H1 (cell line): ENCODE results near the gene CSHL1. TPM values are rescaled to one million over a fixed set of nuclear protein-coding genes. Genes with fewer than 3 reads are reported as not detected.

Source experiments
- CTCF ChIA-PET: fragments of 300-600 bp; sonication (Branson Sonifier 250); formaldehyde crosslinking; loops from one replicate; lab custom pipeline; 2021; ENCODE audit not compliant: partially characterized antibody; lab: Charles Lee
- POLR2A ChIA-PET: fragments of 300-600 bp; sonication (Branson Sonifier 250); formaldehyde crosslinking; loops from one replicate; lab custom pipeline; 2021; ENCODE audit warnings: inconsistent platforms; ENCODE audit not compliant: partially characterized antibody; lab: Charles Lee
- DNase-seq, 2 experiments: peaks; one replicate each; pipeline versions ENCODE4 v3.0.0 to v3.0.0-alpha.2; 2010 to 2022; ENCODE audit warnings: low spot score in 2 of 2, low read depth in 1 of 2, mixed read lengths in 1 of 2
- FAIRE-seq: peaks from 2 replicates; lab custom pipeline; 2011; peaks lifted over from hg19 to GRCh38; lab: Jason Lieb, UNC
- H2AFZ ChIP-seq: 2 replicates; pipeline ENCODE4 v1.8.1; 2012; ENCODE audit warnings: low read length, inconsistent platforms
- H2AK5ac ChIP-seq: 2 replicates; pipeline ENCODE4 v1.6.1; 2013; ENCODE audit warnings: low read depth, low read length
- H2BK120ac ChIP-seq: replicated peaks from 2 replicates; pipeline ENCODE3; 2013; ENCODE audit warnings: low read depth, low read length, inconsistent platforms
- H2BK12ac ChIP-seq: 2 replicates; pipeline ENCODE4 v1.6.1; 2013; ENCODE audit warnings: low read depth, low read length
- H2BK15ac ChIP-seq: 2 replicates; pipeline ENCODE4 v1.6.1; 2013; ENCODE audit warnings: low read length
- H2BK20ac ChIP-seq: 2 replicates; pipeline ENCODE4 v1.6.1; 2013; ENCODE audit warnings: low read length
- H2BK5ac ChIP-seq: 2 replicates; pipeline ENCODE4 v1.6.1; 2013; ENCODE audit warnings: low read depth, low read length
- H3K14ac ChIP-seq: 2 replicates; pipeline ENCODE4 v1.6.1; 2013; ENCODE audit warnings: inconsistent platforms; ENCODE audit not compliant: insufficient read length
- H3K18ac ChIP-seq: 2 replicates; pipeline ENCODE4 v1.6.1; 2013; ENCODE audit warnings: low read length; ENCODE audit errors: extremely low read depth
- H3K23ac ChIP-seq: 2 replicates; pipeline ENCODE4 v1.6.1; 2013; ENCODE audit warnings: inconsistent platforms; ENCODE audit not compliant: insufficient read length
- H3K23me2 ChIP-seq: 2 replicates; pipeline ENCODE4 v1.6.1; 2013; ENCODE audit warnings: low read depth, low read length
- H3K27ac ChIP-seq: 2 replicates; pipeline ENCODE4 v1.6.1; 2011; ENCODE audit warnings: low read depth, low read length, inconsistent platforms
- H3K27me3 ChIP-seq, 4 experiments: replicated peaks in 1 of 4; 1 replicate in 1 of 4; 2 replicates in 3 of 4; pipeline versions ENCODE4 v1.6.1 to v1.8.1; 2011 to 2013; ENCODE audit warnings: low read length in 3 of 4, mild to moderate bottlenecking in 3 of 4, inconsistent platforms in 2 of 4, mixed read lengths in 2 of 4, moderate library complexity in 1 of 4; ENCODE audit not compliant: control insufficient read depth in 3 of 4, insufficient read depth in 3 of 4; ENCODE audit errors: extremely low read depth in 1 of 4
- H3K36me3 ChIP-seq, 4 experiments: 2 replicates each; pipeline versions ENCODE4 v1.6.1 to v1.8.1; 2011 to 2013; ENCODE audit warnings: mild to moderate bottlenecking in 4 of 4, low read length in 3 of 4, moderate library complexity in 2 of 4, control low read depth in 1 of 4, inconsistent platforms in 1 of 4; ENCODE audit not compliant: insufficient read depth in 4 of 4, control insufficient read depth in 2 of 4
- H3K4ac ChIP-seq: replicated peaks from 2 replicates; pipeline ENCODE3; 2013; ENCODE audit warnings: low read length, low read depth, mixed read lengths, inconsistent platforms; ENCODE audit not compliant: insufficient read length
- H3K4me1 ChIP-seq, 4 experiments: replicated peaks in 1 of 4; 1 replicate in 1 of 4; 2 replicates in 3 of 4; pipeline versions ENCODE4 v1.6.1 to v1.8.1; 2011 to 2013; ENCODE audit warnings: low read length in 3 of 4, inconsistent platforms in 2 of 4, mixed read lengths in 1 of 4; ENCODE audit not compliant: insufficient read depth in 4 of 4, control insufficient read depth in 3 of 4
- H3K4me2 ChIP-seq, 2 experiments: 2 replicates each; pipeline versions ENCODE4 v1.6.1 to v1.8.1; 2011 to 2013; ENCODE audit warnings: low read depth in 2 of 2, low read length in 2 of 2, control low read depth in 1 of 2, inconsistent platforms in 1 of 2, mild to moderate bottlenecking in 1 of 2; ENCODE audit not compliant: insufficient read depth in 1 of 2
- H3K4me3 ChIP-seq, 4 experiments: fragments of 200-600, 300-600 bp in 1 of 4; sonication (generic), shearing (Covaris generic), sonication (Bioruptor Twin) in 1 of 4; 2 replicates each; pipeline versions ENCODE4 v1.5.1 to v1.8.1; 2011 to 2016; ENCODE audit warnings: low read length in 4 of 4, low read depth in 3 of 4, control low read depth in 2 of 4, inconsistent platforms in 2 of 4, mild to moderate bottlenecking in 2 of 4, mixed read lengths in 1 of 4, moderate library complexity in 1 of 4; ENCODE audit not compliant: insufficient read depth in 2 of 4; ENCODE audit errors: extremely low read depth in 1 of 4
- H3K56ac ChIP-seq: replicated peaks from 2 replicates; pipeline ENCODE3; 2013; ENCODE audit warnings: low read depth, mild to moderate bottlenecking, mixed read lengths, low read length, inconsistent platforms; ENCODE audit not compliant: insufficient read length
- H3K79me1 ChIP-seq: 2 replicates; pipeline ENCODE4 v1.6.1; 2013; ENCODE audit warnings: low read depth, low read length, control low read depth
- H3K79me2 ChIP-seq, 2 experiments: 2 replicates each; pipeline versions ENCODE4 v1.6.1 to v1.8.1; 2012 to 2013; ENCODE audit warnings: low read length in 2 of 2, mild to moderate bottlenecking in 2 of 2, inconsistent platforms in 1 of 2; ENCODE audit not compliant: insufficient read depth in 2 of 2, control insufficient read depth in 1 of 2
- H3K9ac ChIP-seq, 4 experiments: replicated peaks in 1 of 4; 1 replicate in 1 of 4; 2 replicates in 3 of 4; pipeline versions ENCODE4 v1.6.1 to v1.8.1; 2011 to 2013; ENCODE audit warnings: low read depth in 3 of 4, low read length in 3 of 4, control low read depth in 2 of 4, mild to moderate bottlenecking in 2 of 4, moderate library complexity in 2 of 4, inconsistent platforms in 1 of 4; ENCODE audit errors: extremely low read depth in 1 of 4
- H3K9me3 ChIP-seq, 2 experiments: 2 replicates each; pipeline versions ENCODE4 v1.6.1 to v1.8.1; 2012 to 2013; ENCODE audit warnings: mild to moderate bottlenecking in 2 of 2, moderate library complexity in 2 of 2, control low read depth in 1 of 2, inconsistent platforms in 1 of 2, low read depth in 1 of 2, low read length in 1 of 2, mixed read lengths in 1 of 2; ENCODE audit not compliant: insufficient read depth in 2 of 2
- H4K20me1 ChIP-seq, 2 experiments: replicated peaks in 1 of 2; 2 replicates each; pipeline versions ENCODE3 to v1.8.1; 2011 to 2013; ENCODE audit warnings: inconsistent platforms in 2 of 2, low read length in 2 of 2, mild to moderate bottlenecking in 1 of 2; ENCODE audit not compliant: insufficient read depth in 2 of 2, control insufficient read depth in 1 of 2
- H4K5ac ChIP-seq: 2 replicates; pipeline ENCODE4 v1.6.1; 2013; ENCODE audit warnings: low read length, low read depth, mixed read lengths, inconsistent platforms; ENCODE audit not compliant: insufficient read length
- H4K8ac ChIP-seq: 2 replicates; pipeline ENCODE4 v1.8.0; 2013; ENCODE audit warnings: mild to moderate bottlenecking, moderate library complexity, low read length, inconsistent platforms; ENCODE audit not compliant: insufficient read depth; ENCODE audit errors: extremely low read depth
- H4K91ac ChIP-seq: replicated peaks from 2 replicates; pipeline ENCODE3; 2013; ENCODE audit warnings: low read length, mixed read lengths, inconsistent platforms; ENCODE audit not compliant: insufficient read length
- BACH1 ChIP-seq: IDR thresholded peaks from 2 replicates; pipeline ENCODE4 v1.6.1; 2012; ENCODE audit warnings: low read length, improper control_type of control experiment
- GTF2F1 ChIP-seq: IDR thresholded peaks from 2 replicates; pipeline ENCODE4 v1.6.1; 2012; ENCODE audit warnings: low read depth, low read length, improper control_type of control experiment, borderline replicate concordance
- JUN ChIP-seq: IDR thresholded peaks from 2 replicates; pipeline ENCODE4 v1.6.1; 2011; ENCODE audit warnings: low read depth, mild to moderate bottlenecking, improper control_type of control experiment, low read length
- PHF8 ChIP-seq: fragments of 200-600 bp; sonication (generic); conservative IDR thresholded peaks from 2 replicates; pipeline ENCODE4 v1.7.1; 2012; ENCODE audit warnings: low read depth, mild to moderate bottlenecking, inconsistent platforms, low read length, moderate library complexity
- POU5F1 ChIP-seq: IDR thresholded peaks from 2 replicates; pipeline ENCODE4 v1.6.1; 2011; ENCODE audit warnings: low read depth, mild to moderate bottlenecking, low read length, moderate library complexity
- RXRA ChIP-seq: IDR thresholded peaks from 2 replicates; pipeline ENCODE4 v1.6.1; 2011; ENCODE audit warnings: low read depth, mild to moderate bottlenecking, low read length, moderate library complexity; ENCODE audit not compliant: insufficient read depth
- SP4 ChIP-seq: IDR thresholded peaks from 2 replicates; pipeline ENCODE4 v1.6.1; 2012; ENCODE audit warnings: low read length, inconsistent platforms
- SUZ12 ChIP-seq: fragments of 200-600 bp; sonication (generic); IDR thresholded peaks from 2 replicates; pipeline ENCODE4 v1.6.1; 2012; ENCODE audit warnings: mild to moderate bottlenecking, inconsistent platforms, low read length, moderate library complexity, mixed read lengths
- TAF1 ChIP-seq: IDR thresholded peaks from 2 replicates; pipeline ENCODE4 v1.6.1; 2011; ENCODE audit warnings: mild to moderate bottlenecking, low read depth, low read length
- TEAD4 ChIP-seq: IDR thresholded peaks from 2 replicates; pipeline ENCODE4 v1.6.1; 2012; ENCODE audit warnings: low read depth, low read length, inconsistent platforms, mixed read lengths
- ZNF274 ChIP-seq: IDR thresholded peaks from 2 replicates; pipeline ENCODE4 v1.7.0; 2012; ENCODE audit warnings: low read length, borderline replicate concordance; ENCODE audit errors: extremely low read depth
- WGBS, 2 experiments: shearing (Covaris generic) in 1 of 2; methylation state at CpG; one replicate each; pipeline versions ENCODE4 v1.1.6 to v1.1.7; 2013 to 2015; ENCODE audit warnings: low lambda C conversion rate in 2 of 2, mixed read lengths in 2 of 2, inconsistent platforms in 1 of 2, low coverage in 1 of 2, missing lambda C conversion rate in 1 of 2; ENCODE audit not compliant: insufficient replicate concordance in 2 of 2, insufficient coverage in 1 of 2, insufficient read length in 1 of 2; ENCODE audit errors: extremely low coverage in 1 of 2, missing lambda C conversion rate in 1 of 2; 5-methylcytosine and 5-hydroxymethylcytosine counted together
- polyA plus RNA-seq, 7 experiments: library from polyadenylated mRNA; depleted of rRNA in 3 of 7; stranded (reverse) in 5 of 7; unstranded in 2 of 7; fragments of >200 nt in 5 of 7; fragments of 200-250 nt in 2 of 7; gene quantifications; 1 replicate in 5 of 7; 2 replicates in 1 of 7; 4 replicates in 1 of 7; pipeline versions ENCODE4 v1.2.1 to v1.2.3, GENCODE V29; 2011 to 2013; ENCODE audit warnings: missing spikeins in 2 of 7, mixed read lengths in 2 of 7
- total RNA-seq: library from RNA; stranded (reverse); fragmentation: NEBNext Ultra II Directional; extraction: Animal tissue kit (Norgen Biotek cat#: 25700); gene quantifications from 2 replicates; pipeline ENCODE4 v1.2.1, GENCODE V29; 2021

CSHL1 gene
- total and polyA plus RNA-seq, 2 of the 8 experiments (the other 6 are each of a cell fraction or from before 2014, with no cell fraction given) = not detected

- Histone ChIP-seq H2AK5ac (no peak overlapping the region), H2BK12ac (no peak overlapping the region), H3K4me2 (no peak overlapping the region), H4K20me1 (no peaks in the 10 kb centered on the region), H3K27me3 (no peaks in the 10 kb centered on the region), H2BK15ac (no peak overlapping the region), H3K4me3 (no peak overlapping the region), H3K14ac (no peak overlapping the region), H3K9me3 (no peaks in the 10 kb centered on the region), H2BK120ac (no peak overlapping the region), H3K4ac (no peak overlapping the region), H4K91ac (no peak overlapping the region), H3K18ac (no peak overlapping the region), H3K79me1 (no peaks in the 10 kb centered on the region), H3K23me2 (no peaks in the 10 kb centered on the region), H3K56ac (no peak overlapping the region), H2BK20ac (no peak overlapping the region), H4K8ac (no peak overlapping the region), H3K4me1 (peaks cover 0 to 7% (median 5%) of the 10 kb centered on the region in 4 experiments; a peak in 5 of 7 replicates), H3K27ac (no peak overlapping the region), H3K79me2 (no peaks in the 10 kb centered on the region), H4K5ac (no peak overlapping the region), H2BK5ac (no peak overlapping the region), H3K23ac (no peak overlapping the region), H3K36me3 (no peaks in the 10 kb centered on the region), H2AFZ (no peak overlapping the region), H3K9ac (no peak overlapping the region)
- no peak for FAIRE-seq
- ChIA-PET CTCF (interaction anchor here (0.7 to 5.9 kb wide), 7 partner anchors 9 to 273 kb away, joined by 3 to 25 read pairs (median 4); no protein-coding TSS in a partner anchor), POLR2A (interaction anchor here (1.0 kb wide), 1 partner anchor 8 kb away, joined by 3 read pairs; no protein-coding TSS in a partner anchor)
- WGBS, 2 experiments = 83% methylated on average over 2 of the region's 2 CpGs; no CpG with 5 or more reads in 1 of the 2 experiments
- DNase-seq = no peak
- TF ChIP-seq POU5F1 = no peak
- no peak for TF ChIP-seq BACH1
- no peak for TF ChIP-seq TEAD4
- no peak for TF ChIP-seq JUN
- no peak for TF ChIP-seq PHF8
- no peak for TF ChIP-seq TAF1
- no peak for TF ChIP-seq RXRA
- no peak for TF ChIP-seq SP4
- no peak for TF ChIP-seq GTF2F1
- TF ChIP-seq ZNF274 = no peak
- no peak for TF ChIP-seq SUZ12
These were observed 15.1 kb upstream of the CSHL1 start for GRCh38 chr17:63926164-63926563.
